ENCODE results near the gene HOXA3. TPM values are rescaled to one million over a fixed set of nuclear protein-coding genes. Genes with fewer than 3 reads are reported as not detected.

The HOXA3 gene
- total RNA-seq, 2 donors from 2014 or later, result not detected

DNA sequence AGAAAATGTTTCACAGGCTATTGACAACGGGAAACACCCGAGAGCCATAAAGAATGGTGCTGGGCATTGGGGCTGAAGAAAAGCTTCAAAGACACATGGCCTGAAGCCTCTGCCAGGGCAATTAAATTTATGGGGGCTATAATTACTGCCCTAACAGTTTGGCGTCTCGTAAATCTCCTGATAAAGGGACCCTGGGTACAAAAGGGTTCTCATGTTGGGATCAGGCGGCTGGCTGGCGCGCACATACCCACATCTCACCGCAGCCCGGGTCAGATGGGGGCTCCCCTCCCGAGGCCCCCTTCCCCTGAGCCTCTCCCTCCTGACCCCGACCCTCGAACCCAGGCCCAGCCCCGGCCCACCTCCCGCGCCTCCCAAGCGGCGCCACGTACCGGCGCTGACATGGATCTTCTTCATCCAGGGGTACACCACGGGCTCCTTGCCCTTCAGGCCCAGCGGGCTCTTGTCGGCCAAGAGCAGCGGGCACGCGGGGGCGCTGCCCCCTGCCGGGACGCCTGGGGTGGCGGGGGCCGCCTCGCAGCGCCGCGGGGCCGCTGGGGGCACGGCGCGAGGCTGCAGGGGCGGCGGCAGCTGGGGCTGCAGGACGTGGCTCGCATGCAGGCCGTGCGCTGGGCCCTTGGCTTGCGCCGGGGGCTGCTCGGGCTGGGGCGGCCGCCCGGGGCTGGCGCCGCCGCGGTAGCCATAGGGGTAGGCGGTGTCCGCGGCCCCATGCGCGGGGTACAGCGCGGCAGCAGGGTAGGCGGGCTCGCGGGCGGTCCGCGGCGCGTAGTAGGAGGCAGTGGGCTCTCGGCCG lies 22.4 kb downstream of the HOXA3 start:
- H3K36me3 ChIP-seq (ENCODE audit: control insufficient read depth, insufficient read depth, low read length), result no peaks in the 10 kb centered on the region
- WGBS, 2 experiments (ENCODE audit: insufficient coverage in 1 of 2, insufficient read length in 1 of 2), result 3 to 4% methylated on average over 20 to 72 of the region's 72 CpGs
- H3K27ac ChIP-seq (ENCODE audit: low read depth, low read length), result no peak overlapping the region
- H3K4me3 ChIP-seq (ENCODE audit: low read length), result no peak overlapping the region
- Mint-ChIP-seq H3K27me3 (ENCODE audit: insufficient read depth) (peaks cover 97% of the 10 kb centered on the region), H3K27ac (no peak overlapping the region), H3K9me3 (no peaks in the 10 kb centered on the region), H3K4me3 (no peak overlapping the region), H3K36me3 (ENCODE audit: low read depth) (no peaks in the 10 kb centered on the region), H3K4me1 (no peaks in the 10 kb centered on the region)
- no peak for DNase-seq
- no peaks in the 10 kb centered on the region for H3K4me1 ChIP-seq (ENCODE audit: control insufficient read depth, insufficient read depth, low read length)
- H3K27me3 ChIP-seq (ENCODE audit: control insufficient read depth, insufficient read depth, low read length, poor library complexity, severe bottlenecking), result peaks cover 99% of the 10 kb centered on the region
- H3K9ac ChIP-seq (ENCODE audit: extremely low read depth, low read length, poor library complexity, severe bottlenecking), result no peak overlapping the region
- TF ChIP-seq, protein P1, sequence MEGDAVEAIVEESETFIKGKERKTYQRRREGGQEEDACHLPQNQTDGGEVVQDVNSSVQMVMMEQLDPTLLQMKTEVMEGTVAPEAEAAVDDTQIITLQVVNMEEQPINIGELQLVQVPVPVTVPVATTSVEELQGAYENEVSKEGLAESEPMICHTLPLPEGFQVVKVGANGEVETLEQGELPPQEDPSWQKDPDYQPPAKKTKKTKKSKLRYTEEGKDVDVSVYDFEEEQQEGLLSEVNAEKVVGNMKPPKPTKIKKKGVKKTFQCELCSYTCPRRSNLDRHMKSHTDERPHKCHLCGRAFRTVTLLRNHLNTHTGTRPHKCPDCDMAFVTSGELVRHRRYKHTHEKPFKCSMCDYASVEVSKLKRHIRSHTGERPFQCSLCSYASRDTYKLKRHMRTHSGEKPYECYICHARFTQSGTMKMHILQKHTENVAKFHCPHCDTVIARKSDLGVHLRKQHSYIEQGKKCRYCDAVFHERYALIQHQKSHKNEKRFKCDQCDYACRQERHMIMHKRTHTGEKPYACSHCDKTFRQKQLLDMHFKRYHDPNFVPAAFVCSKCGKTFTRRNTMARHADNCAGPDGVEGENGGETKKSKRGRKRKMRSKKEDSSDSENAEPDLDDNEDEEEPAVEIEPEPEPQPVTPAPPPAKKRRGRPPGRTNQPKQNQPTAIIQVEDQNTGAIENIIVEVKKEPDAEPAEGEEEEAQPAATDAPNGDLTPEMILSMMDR (conservative IDR thresholded peaks at IDR 0.05), result no peak
- H3K9me3 ChIP-seq (ENCODE audit: control insufficient read depth, low read length), result peaks cover 10% of the 10 kb centered on the region

DNA sequence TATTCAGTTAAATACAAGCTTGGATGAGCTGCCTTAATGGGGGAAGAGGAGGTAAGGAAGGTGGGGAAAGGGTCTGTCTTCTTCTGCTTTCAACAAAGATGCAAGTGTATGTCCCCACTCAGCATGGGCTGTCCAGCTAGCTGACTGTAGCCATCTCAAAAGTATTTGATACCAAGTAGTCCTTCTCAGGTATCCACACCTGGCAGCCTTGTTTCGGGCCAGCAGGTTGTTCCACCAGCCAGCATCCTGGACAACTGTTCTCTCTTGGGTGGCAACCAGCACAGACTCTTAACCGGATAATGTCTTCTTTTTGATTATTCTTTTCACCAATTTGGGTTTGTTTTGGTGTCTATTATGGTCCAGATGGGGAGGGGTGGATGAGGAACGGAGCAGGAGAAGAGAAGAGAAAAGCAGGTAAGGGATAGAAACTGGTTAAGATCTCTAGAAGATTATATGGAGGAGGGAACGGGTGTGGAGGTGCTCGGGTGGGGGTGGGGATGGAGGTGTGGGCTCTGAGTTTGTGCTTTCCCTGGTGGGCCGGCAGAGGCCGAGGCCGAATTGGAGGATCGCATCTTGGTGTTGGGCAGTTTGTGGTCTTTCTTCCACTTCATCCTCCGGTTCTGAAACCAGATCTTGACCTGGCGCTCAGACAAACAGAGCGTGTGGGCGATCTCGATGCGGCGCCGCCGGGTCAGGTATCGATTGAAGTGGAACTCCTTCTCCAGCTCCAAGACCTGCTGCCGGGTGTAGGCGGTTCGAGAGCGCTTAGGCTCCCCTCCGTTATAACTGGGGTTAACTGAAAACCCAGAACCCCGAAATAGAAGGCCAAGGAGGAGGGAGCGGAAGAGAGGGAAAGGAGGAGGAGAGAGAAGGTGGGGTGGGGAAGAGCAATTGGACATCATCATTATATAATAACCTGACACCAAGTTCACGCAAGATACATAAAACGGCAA lies 23.3 kb downstream of the HOXA3 start:
- no peaks in the 10 kb centered on the region for H3K36me3 ChIP-seq (ENCODE audit: control insufficient read depth, insufficient read depth, low read length)
- peaks cover 17% of the 10 kb centered on the region for H3K9me3 ChIP-seq (ENCODE audit: control insufficient read depth, low read length)
- H3K9me3 Mint-ChIP-seq, result no peaks in the 10 kb centered on the region
- 6 to 13% methylated on average over 15 to 27 of the region's 28 CpGs for WGBS, 2 experiments (ENCODE audit: insufficient coverage in 1 of 2, insufficient read length in 1 of 2)
- H3K27ac Mint-ChIP-seq, result no peak overlapping the region
- no peak overlapping the region for H3K27ac ChIP-seq (ENCODE audit: low read depth, low read length)
- no peak overlapping the region for H3K9ac ChIP-seq (ENCODE audit: extremely low read depth, low read length, poor library complexity, severe bottlenecking)
- H3K4me3 ChIP-seq (ENCODE audit: low read length), result no peak overlapping the region
- TF ChIP-seq, protein P1 (conservative IDR thresholded peaks at IDR 0.05), result no peak
- no peaks in the 10 kb centered on the region for H3K36me3 Mint-ChIP-seq (ENCODE audit: low read depth)
- H3K4me1 ChIP-seq (ENCODE audit: control insufficient read depth, insufficient read depth, low read length), result no peaks in the 10 kb centered on the region
- H3K27me3 ChIP-seq (ENCODE audit: control insufficient read depth, insufficient read depth, low read length, poor library complexity, severe bottlenecking), result peaks cover 99% of the 10 kb centered on the region
- H3K4me1 Mint-ChIP-seq, result no peaks in the 10 kb centered on the region
- peak; percentile 46 for DNase-seq
- H3K27me3 Mint-ChIP-seq (ENCODE audit: insufficient read depth), result peaks cover 97% of the 10 kb centered on the region
- no peak overlapping the region for H3K4me3 Mint-ChIP-seq

DNA sequence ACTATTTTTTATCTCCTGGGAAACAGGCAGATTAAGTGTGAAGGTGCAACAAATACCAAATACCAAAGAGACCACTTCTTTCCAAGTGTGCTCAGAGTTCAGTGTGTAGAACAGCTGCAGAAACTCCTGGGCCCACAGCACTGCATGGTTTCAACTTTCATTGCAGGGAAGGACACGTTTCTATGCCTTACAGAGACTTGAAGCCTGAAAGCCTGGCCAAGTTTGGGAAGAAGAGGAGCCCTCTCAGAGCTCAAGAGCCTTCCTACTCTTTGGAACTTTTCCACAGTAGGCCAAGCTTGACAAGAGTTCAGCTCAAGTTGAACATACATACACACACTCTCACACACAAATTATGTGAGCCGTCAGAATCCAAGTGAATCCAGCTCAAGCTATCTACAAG lies 24.3 kb downstream of the HOXA3 start:
- Mint-ChIP-seq H3K27me3 (ENCODE audit: insufficient read depth) (peaks cover 97% of the 10 kb centered on the region), H3K4me1 (no peaks in the 10 kb centered on the region)

More for the DNA sequence above, 24.3 kb downstream of the HOXA3 start:
- H3K27me3 ChIP-seq (ENCODE audit: control insufficient read depth, insufficient read depth, low read length, poor library complexity, severe bottlenecking), result peaks cover 99% of the 10 kb centered on the region
- 14 to 25% methylated on average over 1 to 2 of the region's 2 CpGs for WGBS, 2 experiments (ENCODE audit: insufficient coverage in 1 of 2, insufficient read length in 1 of 2)
- Mint-ChIP-seq H3K36me3 (ENCODE audit: low read depth) (no peaks in the 10 kb centered on the region), H3K9me3 (no peaks in the 10 kb centered on the region), H3K4me3 (no peak overlapping the region), H3K27ac (no peak overlapping the region)
- no peak overlapping the region for H3K27ac ChIP-seq (ENCODE audit: low read depth, low read length)
- H3K9me3 ChIP-seq (ENCODE audit: control insufficient read depth, low read length), result peaks cover 17% of the 10 kb centered on the region
- no peaks in the 10 kb centered on the region for H3K4me1 ChIP-seq (ENCODE audit: control insufficient read depth, insufficient read depth, low read length)
- H3K4me3 ChIP-seq (ENCODE audit: low read length), result no peak overlapping the region
- H3K9ac ChIP-seq (ENCODE audit: extremely low read depth, low read length, poor library complexity, severe bottlenecking), result no peak overlapping the region
- TF ChIP-seq, protein P1 (conservative IDR thresholded peaks at IDR 0.05), result no peak
- H3K36me3 ChIP-seq (ENCODE audit: control insufficient read depth, insufficient read depth, low read length), result no peaks in the 10 kb centered on the region
- peak; percentile 26 for DNase-seq
